ENCODE data around the gene ZNF511. TPM values are rescaled to one million over a fixed set of nuclear protein-coding genes. Genes with fewer than 3 reads are reported as not detected.

The ZNF511 gene
- total and polyA plus RNA-seq, 7 donors: 43.2 to 64.2 (median 48.9) TPM

DNA sequence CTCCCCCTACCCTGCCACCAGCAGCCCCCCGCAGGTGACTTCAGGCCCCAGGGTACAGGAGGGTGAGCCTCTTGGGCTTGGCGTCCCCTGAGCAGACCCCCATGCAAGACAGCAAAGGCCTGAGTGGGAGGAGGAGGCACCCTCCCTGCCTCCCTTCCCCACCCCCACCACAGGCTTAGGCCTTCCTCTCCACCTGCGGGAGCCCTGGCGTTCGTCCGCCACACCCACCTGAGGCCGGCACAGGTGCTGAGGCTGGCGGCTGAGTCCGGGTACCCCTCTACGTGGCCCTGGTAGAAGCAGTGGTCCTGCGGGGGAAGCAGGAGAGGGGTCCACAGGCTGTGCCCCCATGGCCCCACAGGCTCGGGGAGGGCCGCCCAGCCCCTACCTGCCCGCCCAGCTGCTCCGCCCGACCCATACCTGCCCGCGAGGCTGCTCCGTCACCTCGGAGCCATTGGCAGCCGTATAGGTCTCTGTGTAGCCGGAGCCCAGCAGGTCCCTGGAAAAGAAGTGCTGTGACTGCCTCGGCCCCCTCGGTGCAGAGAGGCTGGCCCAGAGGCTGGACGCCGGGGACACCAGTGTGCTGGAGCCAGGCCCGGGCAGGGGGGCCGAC, 35.1 kb upstream of the ZNF511 start:
- Histone ChIP-seq H3K27me3 (ENCODE audit: insufficient read depth in 3 of 3, low read length in 2 of 3) (peaks cover 0 to 29% (median 7%) of the 10 kb centered on the region in 3 donors), H3K9me3 (no peaks in the 10 kb centered on the region), H3K4me3 (no peak overlapping the region), H3K4me1 (no peaks in the 10 kb centered on the region), H3K36me3 (ENCODE audit: insufficient read depth in 1 of 2, low read depth in 1 of 2) (peaks cover 0 to 8% of the 10 kb centered on the region in 2 donors), H3K27ac (no peak overlapping the region)
- DNase-seq (no peak), ATAC-seq (no peak)
- TF ChIP-seq CTCF (IDR thresholded peaks at IDR 0.05): no peak
- intact Hi-C loops (cut with DNase I): no loop called here
- 87 to 91% (median 88%) methylated on average over 19 to 28 of the region's 28 CpGs for WGBS, 3 donors

- H3K27ac ChIP-seq: no peak overlapping the region
- intact Hi-C loops (cut with DNase I): no loop called here
- ATAC-seq: no peak
- peaks cover 0 to 29% (median 7%) of the 10 kb centered on the region in 3 donors for H3K27me3 ChIP-seq (ENCODE audit: insufficient read depth in 3 of 3, low read length in 2 of 3)
- peaks cover 3 to 21% of the 10 kb centered on the region in 2 donors for H3K36me3 ChIP-seq (ENCODE audit: insufficient read depth in 1 of 2, low read depth in 1 of 2)
- no peaks in the 10 kb centered on the region for H3K4me1 ChIP-seq
- TF ChIP-seq CTCF (IDR thresholded peaks at IDR 0.05): no peak
- DNase-seq: no peak
- H3K9me3 ChIP-seq: no peaks in the 10 kb centered on the region
- no peak overlapping the region for H3K4me3 ChIP-seq
- 33 to 37% (median 37%) methylated on average over 26 of the region's 26 CpGs for WGBS, 3 donors
Observed at GRCh38 chr10:133274751-133275683, 33.7 kb upstream of the ZNF511 start.

DNA sequence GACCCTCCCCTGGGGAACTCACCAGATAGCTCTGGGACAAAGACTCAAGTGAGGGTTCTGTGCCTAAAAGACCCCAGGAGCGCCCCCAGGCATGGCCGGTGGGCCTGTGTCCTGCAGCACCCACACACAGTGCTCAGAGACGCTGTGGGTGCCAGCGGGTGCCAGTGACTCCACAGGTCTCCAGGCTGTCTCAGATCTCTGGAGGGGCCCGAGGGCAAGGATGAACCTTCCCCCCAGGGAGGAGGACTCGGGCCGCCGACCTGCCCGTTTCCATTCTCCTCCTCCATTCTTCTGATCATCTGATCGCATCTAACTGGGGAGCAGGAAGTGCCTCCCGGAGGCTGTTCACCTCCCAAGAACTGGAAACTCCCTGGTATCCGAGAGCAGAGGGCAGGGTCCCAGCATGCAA, 33.0 kb upstream of the ZNF511 start:
- peaks cover 0 to 29% (median 7%) of the 10 kb centered on the region in 3 donors for H3K27me3 ChIP-seq (ENCODE audit: insufficient read depth in 3 of 3, low read length in 2 of 3)
- TF ChIP-seq CTCF (IDR thresholded peaks at IDR 0.05): no peak
- H3K27ac ChIP-seq: no peak overlapping the region
- H3K9me3 ChIP-seq: no peaks in the 10 kb centered on the region
- intact Hi-C loops (cut with DNase I): no loop called here
- DNase-seq: no peak
- no peak for ATAC-seq
- WGBS, 3 donors: 25 to 34% (median 28%) methylated on average over 12 of the region's 12 CpGs
- no peaks in the 10 kb centered on the region for H3K4me1 ChIP-seq
- H3K4me3 ChIP-seq: peak overlapping the region; percentile 4
- H3K36me3 ChIP-seq (ENCODE audit: insufficient read depth in 1 of 2, low read depth in 1 of 2): peaks cover 4 to 26% of the 10 kb centered on the region in 2 donors

- Histone ChIP-seq H3K27ac (no peak overlapping the region), H3K27me3 (ENCODE audit: insufficient read depth in 3 of 3, low read length in 2 of 3) (peaks cover 0 to 29% (median 7%) of the 10 kb centered on the region in 3 donors), H3K36me3 (ENCODE audit: insufficient read depth in 1 of 2, low read depth in 1 of 2) (peaks cover 4 to 27% of the 10 kb centered on the region in 2 donors), H3K4me3 (peak overlapping the region; percentile 15), H3K9me3 (no peaks in the 10 kb centered on the region), H3K4me1 (no peaks in the 10 kb centered on the region)
- WGBS, 3 donors: 29 to 35% (median 30%) methylated on average over 6 of the region's 6 CpGs
- ATAC-seq: no peak
- intact Hi-C loops (cut with DNase I): no loop called here
- DNase-seq: no peak
- no peak for TF ChIP-seq CTCF (IDR thresholded peaks at IDR 0.05)
Observed at GRCh38 chr10:133276100-133276434, 32.6 kb upstream of the ZNF511 start.
